Activated CD4-positive, alpha-beta T cell treated with anti-CD3 and anti-CD28 coated beads for 1 hour (primary cell): ENCODE results near the gene MORC1.
"Not testable (repeated sequence)": the region's sequence is repeated elsewhere in the genome, so short reads cannot be mapped to it uniquely, and the experiment has no call there.

Source experiments
- DNase-seq: peaks from one replicate; pipeline ENCODE4 v3.0.0-alpha.2; 2020

MORC1 gene

GRCh38 chr3:109095166-109095565, 22.8 kb downstream of the MORC1 start:
- DNase-seq = no peak

DNA sequence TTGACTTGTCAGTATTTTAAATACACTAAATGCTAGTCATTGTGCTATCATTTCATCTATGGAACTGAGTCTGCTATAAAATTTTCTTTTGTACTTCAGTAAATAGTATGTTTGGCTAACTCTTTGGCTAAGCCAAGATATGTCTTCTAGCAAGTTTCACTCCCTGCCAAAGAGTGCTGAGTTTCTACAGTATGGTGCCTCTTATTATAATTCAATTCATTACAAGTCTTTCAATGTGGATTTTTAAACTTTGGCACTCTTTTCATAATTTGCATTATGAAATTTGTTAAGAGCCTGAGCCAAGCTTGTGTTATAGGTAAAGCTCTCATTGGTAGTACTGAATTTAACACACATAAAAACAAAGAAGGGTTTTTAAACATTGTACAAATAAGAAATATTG, 24.4 kb downstream of the MORC1 start:
- DNase-seq = no peak

GRCh38 chr3:109091846-109092245, 26.1 kb downstream of the MORC1 start:
- no peak for DNase-seq

GRCh38 chr3:109089265-109089664, 28.7 kb downstream of the MORC1 start:
- no peak for DNase-seq

DNA sequence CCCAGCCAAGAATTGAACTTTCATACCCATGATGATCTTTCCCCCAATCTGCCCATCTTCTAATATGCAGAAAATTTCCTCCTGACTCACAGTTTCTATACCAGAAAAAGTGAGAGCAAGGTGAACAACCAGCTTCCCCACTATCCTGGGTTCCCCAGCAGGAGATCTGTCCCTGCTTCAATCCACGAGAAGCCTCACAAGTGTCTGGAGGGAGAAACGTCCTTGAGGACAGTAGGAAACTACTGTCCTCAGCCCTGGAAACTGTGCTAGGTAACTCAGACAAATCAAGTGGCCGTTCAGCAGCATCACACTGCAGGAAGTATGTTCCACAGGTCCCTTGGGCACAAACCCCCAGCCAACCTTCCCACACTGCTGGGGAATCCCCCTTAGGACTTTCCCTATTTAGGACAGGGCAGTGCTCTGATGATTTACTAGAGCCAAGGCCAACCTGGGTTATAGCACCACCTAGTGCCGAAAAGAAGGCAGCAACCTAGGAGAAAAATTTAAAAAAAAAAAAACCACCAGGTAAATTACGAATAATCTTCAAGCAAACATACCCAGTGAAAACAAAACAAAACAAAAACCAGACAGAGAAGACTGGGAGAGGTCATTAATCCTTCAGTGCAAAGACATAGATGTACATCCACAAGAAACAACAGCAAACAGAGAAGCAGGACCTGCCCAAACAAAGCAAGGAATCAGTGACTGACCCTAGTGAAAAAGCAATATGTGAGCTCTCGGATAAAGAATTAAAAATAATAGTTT, 36.0 kb downstream of the MORC1 start:
- DNase-seq = no peak

DNA sequence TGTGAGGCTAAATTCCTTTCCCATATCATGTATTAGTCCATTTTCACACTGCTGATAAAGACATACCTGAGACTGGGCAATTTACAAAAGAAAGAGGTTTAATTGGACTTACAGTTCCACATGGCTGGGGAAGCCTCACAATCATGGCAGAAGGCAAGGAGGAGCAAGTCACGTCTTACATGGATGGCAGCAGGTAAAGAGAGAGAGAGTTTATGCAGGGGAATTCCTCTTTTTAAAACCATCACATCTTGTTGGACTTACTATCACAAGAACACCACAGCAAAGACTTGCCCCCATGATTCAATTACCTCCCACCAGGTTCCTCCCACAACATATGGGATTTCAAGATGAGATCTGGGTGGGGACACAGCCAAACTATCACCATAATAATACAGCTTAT, 37.8 kb downstream of the MORC1 start:
- not testable (repeated sequence) for DNase-seq

DNA sequence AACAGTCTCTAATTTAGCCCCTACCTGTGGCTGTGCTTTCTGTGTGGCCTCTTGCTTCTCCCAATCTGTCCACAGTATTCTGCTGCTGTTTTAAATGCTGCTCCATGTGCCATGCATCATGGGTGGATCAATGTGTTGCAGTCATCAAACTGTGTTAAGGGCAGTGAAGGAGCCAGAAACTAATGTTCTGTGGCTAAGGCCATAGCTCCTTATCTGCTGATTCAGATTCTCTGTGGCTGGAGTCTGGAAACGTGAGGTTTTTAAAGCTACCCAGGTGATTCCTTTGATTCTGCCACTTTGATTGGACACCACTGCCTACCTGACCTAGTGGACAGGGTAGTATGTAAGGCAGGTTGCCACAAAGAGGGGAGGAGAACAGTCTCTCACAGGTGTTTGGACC, 44.8 kb downstream of the MORC1 start:
- DNase-seq = no peak

- no peak for DNase-seq
Observed at GRCh38 chr3:109072194-109072593, 45.7 kb downstream of the MORC1 start.

GRCh38 chr3:109071350-109072142, 46.4 kb downstream of the MORC1 start:
- DNase-seq = no peak

DNA sequence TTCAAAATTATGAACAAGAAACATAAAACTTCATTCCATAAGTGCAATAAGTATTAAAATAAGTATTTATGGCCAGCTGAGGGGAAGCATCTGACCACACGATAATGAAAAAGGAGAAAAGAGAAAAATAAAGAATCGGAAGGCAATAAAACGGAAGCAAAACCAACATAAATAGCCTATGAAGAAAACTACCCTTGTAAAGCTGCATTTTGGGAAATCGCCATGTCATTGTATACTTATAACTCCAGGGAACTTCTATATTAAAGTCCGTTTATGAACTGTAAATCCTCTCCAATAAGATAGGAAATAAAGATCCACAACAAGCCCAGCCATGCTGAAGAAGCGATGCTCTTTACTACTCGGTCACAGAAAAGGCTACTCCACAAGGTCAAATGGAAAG, 47.7 kb downstream of the MORC1 start:
- no peak for DNase-seq

GRCh38 chr3:109066864-109067263, 51.1 kb downstream of the MORC1 start:
- no peak for DNase-seq

- no peak for DNase-seq
Observed at GRCh38 chr3:109059264-109059663, 58.7 kb downstream of the MORC1 start.

DNA sequence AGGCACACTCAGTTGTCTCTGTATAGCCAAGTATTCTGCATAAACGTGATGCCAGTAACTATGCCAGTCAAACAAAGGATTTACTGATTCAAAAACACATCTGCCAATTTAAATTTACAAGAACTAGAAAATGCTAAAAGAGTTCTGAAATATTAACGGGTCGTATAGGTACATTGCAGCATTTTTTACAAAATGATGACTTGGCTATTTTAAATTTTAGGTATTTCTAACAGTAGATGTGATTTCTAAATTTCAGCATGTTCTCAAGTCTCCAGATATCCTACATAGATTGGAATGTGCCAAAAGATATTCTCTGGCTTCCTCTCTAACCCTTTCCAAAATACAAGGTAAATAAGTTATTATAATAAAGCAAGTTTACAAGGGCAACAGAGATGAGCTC, 60.3 kb downstream of the MORC1 start:
- no peak for DNase-seq

- DNase-seq = no peak
Observed at GRCh38 chr3:109057056-109057455, 60.9 kb downstream of the MORC1 start.

GRCh38 chr3:109050591-109051167, 67.3 kb downstream of the MORC1 start:
- DNase-seq = no peak

- DNase-seq = no peak
Observed at GRCh38 chr3:109047366-109047765, 70.6 kb downstream of the MORC1 start.

DNA sequence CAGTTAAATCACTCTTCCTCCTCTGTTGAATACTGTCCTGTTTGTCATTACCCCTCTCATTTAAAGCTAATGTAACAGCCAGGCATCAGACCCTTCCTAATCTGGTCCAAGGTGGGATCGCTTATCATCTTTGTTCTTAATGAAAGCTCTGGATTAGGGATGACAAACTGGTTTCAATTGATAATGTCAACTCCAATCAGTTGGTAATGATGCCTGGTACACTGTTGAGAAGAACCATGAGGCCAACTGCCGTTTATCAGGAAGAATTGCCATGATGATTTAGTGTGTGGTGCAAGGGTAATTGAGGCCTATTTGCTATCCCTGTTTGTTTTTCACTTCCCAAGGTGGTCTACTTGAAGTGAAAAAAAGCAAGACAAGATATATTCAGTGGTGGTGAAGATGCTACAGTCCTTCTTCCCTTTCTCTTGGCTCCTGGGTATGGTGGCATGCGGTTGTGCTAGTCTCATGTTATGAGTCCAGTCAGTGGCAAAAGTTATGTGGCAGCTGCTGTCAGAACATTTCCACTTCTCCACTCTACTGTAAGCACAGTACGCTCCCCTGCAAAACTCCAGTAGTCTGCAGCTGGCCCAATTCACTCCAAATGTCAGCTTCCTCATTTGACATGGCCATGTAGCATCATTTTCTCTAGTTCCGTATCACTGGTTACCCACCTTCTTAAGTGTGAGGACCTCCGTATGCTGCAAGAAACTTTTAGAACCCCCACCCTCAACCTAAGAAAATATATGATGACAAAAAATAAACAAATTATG, 72.5 kb downstream of the MORC1 start:
- DNase-seq = no peak

DNA sequence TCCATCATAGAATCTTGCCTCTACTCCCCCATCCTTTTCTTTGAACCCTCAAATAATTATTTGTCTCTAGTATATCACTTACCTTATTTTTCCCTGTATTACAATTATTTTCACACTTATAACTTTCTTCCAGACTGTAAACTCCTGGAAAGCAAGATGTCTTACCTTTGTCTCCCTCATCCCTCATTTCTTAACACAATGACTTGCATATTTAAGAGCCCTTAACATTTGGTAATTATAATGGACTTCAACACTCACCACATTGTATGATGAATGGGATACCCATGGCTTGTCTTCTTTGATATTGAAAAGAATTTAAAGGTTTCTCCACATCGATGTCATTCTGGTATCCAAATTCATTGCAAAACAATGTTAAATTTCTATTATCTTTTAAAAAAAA, 82.9 kb downstream of the MORC1 start:
- DNase-seq = no peak

DNA sequence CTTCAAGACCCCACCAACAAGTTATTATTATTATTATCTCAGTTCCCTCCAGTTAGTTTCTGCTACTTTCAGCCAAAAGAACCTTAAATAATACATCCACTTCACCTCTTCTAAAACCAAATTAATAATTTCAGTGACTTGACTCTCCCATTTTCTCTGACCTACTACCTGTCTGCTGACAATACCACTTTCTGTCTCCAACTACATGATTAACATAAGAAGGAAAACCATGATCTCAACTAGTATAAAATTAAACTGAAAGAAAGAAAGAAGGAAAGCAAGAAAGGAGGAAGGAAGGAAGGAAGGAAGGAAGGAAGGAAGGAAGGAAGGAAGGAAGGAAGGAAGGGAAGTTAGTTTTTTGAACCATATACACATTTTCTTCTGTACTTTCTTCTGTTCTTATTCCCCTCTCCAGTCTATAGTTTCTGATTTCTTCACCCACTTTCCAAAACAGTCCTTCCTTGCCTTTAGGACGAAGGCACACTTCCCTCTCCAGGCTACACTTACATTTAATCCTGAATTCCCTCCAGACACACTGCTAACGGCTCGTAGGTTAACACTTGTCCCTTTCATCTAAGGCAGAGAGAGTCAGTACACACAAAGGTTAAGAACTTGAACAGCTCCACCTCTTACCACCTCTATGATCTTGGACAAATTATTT, 84.8 kb downstream of the MORC1 start:
- DNase-seq = no peak

GRCh38 chr3:109028753-109029152, 89.2 kb downstream of the MORC1 start:
- no peak for DNase-seq

DNA sequence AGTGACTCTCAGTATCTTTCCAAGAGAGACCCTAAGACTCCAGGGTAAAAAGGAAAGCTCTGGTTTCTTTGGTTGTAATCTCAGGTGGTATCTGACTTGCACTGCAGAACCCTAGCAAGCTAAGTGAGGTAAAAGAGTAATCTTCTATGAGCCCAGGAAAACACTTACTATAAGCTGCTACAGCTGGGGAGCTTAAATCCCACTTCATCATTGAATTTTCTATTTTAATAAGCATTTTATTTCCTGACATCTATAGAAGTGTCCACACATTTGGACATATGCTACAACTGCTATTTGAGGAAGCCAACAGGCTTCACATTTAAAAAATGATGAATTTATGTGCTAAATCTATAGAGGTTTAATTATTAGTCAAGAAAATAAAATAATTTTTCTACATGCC, 91.1 kb downstream of the MORC1 start:
- DNase-seq = no peak

GRCh38 chr3:109025896-109026295, 92.0 kb downstream of the MORC1 start:
- no peak for DNase-seq
